Panc1 (cell line): Measurements from ENCODE around the gene MAP1B.

Experiments used
- CTCF ChIP-seq: fragments of 450-650 bp; IDR thresholded peaks from 2 replicates; pipeline ENCODE4 v1.5.1; 2017; ENCODE audit warnings: mild to moderate bottlenecking
- POLR2AphosphoS5 ChIP-seq: IDR thresholded peaks from 2 replicates; pipeline ENCODE4 v1.6.1; 2012; ENCODE audit warnings: mild to moderate bottlenecking, low read depth, low read length, moderate library complexity
- REST ChIP-seq, 2 experiments: IDR thresholded peaks; 2 replicates each; pipeline ENCODE4 v1.6.1; 2011 to 2012; ENCODE audit warnings: low read depth in 2 of 2, control low read depth in 1 of 2, low read length in 1 of 2, mild to moderate bottlenecking in 1 of 2, moderate library complexity in 1 of 2; ENCODE audit not compliant: insufficient read depth in 1 of 2
- SIN3A ChIP-seq: IDR thresholded peaks from 2 replicates; pipeline ENCODE4 v1.6.1; 2012; ENCODE audit warnings: low read depth, mild to moderate bottlenecking, low read length, moderate library complexity, borderline replicate concordance; ENCODE audit not compliant: insufficient read depth
- TCF7L2 ChIP-seq: IDR thresholded peaks from 2 replicates; pipeline ENCODE4 v1.6.1; 2011; ENCODE audit warnings: mild to moderate bottlenecking, low read depth, low read length, inconsistent platforms

- TF ChIP-seq CTCF: no peak
- no peak for TF ChIP-seq REST (IDR thresholded peaks at IDR 0.05; ENCODE audit: insufficient read depth in 1 of 2, low read depth in 2 of 2, low read length in 1 of 2)
- no peak for TF ChIP-seq SIN3A
- TF ChIP-seq TCF7L2: no peak
- no peak for TF ChIP-seq POLR2AphosphoS5
These were observed 18.8 kb downstream of the MAP1B start for GRCh38 chr5:72125941-72126620.
